Caco-2 (cell line): ENCODE data around the gene PVR. TPM values are rescaled to one million over a fixed set of nuclear protein-coding genes. Genes with fewer than 3 reads are reported as not detected.

Experiments
- BruUV-seq: library from RNA; stranded (reverse); fragments of 400-500 nt; replicated peaks from 2 replicates; lab custom pipeline; 2021; lab: Mats Ljungman, UMichigan
- CTCF ChIA-PET: fragments of 300-600 bp; sonication (Branson Sonifier 250); formaldehyde crosslinking; loops from one replicate; lab custom pipeline; 2022; ENCODE audit warnings: antibody characterized with exemption; lab: Charles Lee
- POLR2A ChIA-PET: fragments of 300-600 bp; sonication (Branson Sonifier 250); formaldehyde crosslinking; loops from one replicate; lab custom pipeline; 2022; ENCODE audit warnings: antibody characterized with exemption; lab: Charles Lee
- DNase-seq, 2 experiments: peaks; one replicate each; pipeline versions ENCODE4 v3.0.0 to v3.0.0-alpha.2; 2020 to 2022
- H3K27me3 ChIP-seq: replicated peaks from 2 replicates; pipeline ENCODE4 v1.6.0; 2011; ENCODE audit warnings: low read length; ENCODE audit not compliant: control insufficient read depth, insufficient read depth
- H3K36me3 ChIP-seq: 2 replicates; pipeline ENCODE4 v1.5.1; 2011; ENCODE audit warnings: low read length; ENCODE audit not compliant: control insufficient read depth, insufficient read depth
- H3K4me1 ChIP-seq: fragments of 250-450 bp; sonication (Bioruptor Pico); 2 replicates; pipeline ENCODE4 v1.5.1; 2020; ENCODE audit warnings: mild to moderate bottlenecking
- H3K4me3 ChIP-seq: 2 replicates; pipeline ENCODE4 v1.5.1; 2011; ENCODE audit warnings: low read depth, mild to moderate bottlenecking, control low read depth, low read length
- H3K9me3 ChIP-seq: fragments of 250-450 bp; sonication (Bioruptor Pico); 2 replicates; pipeline ENCODE4 v1.5.1; 2020; ENCODE audit warnings: mild to moderate bottlenecking, moderate library complexity
- H3K27ac Mint-ChIP-seq: one replicate; pipeline ENCODE4 v1.8.0; 2022; ENCODE audit warnings: mixed read lengths; ENCODE audit not compliant: unreplicated experiment
- H3K27me3 Mint-ChIP-seq: one replicate; pipeline ENCODE4 v1.8.0; 2022; ENCODE audit warnings: mixed read lengths; ENCODE audit not compliant: insufficient read depth, unreplicated experiment
- H3K36me3 Mint-ChIP-seq: one replicate; pipeline ENCODE4 v1.8.0; 2022; ENCODE audit warnings: mild to moderate bottlenecking, mixed read lengths; ENCODE audit not compliant: insufficient read depth, unreplicated experiment
- H3K4me1 Mint-ChIP-seq: one replicate; pipeline ENCODE4 v1.8.0; 2022; ENCODE audit warnings: low read depth, mixed read lengths; ENCODE audit not compliant: unreplicated experiment
- H3K4me3 Mint-ChIP-seq: one replicate; pipeline ENCODE4 v1.8.0; 2022; ENCODE audit warnings: mild to moderate bottlenecking, moderate library complexity, mixed read lengths; ENCODE audit not compliant: unreplicated experiment
- H3K9me3 Mint-ChIP-seq: one replicate; pipeline ENCODE4 v1.8.0; 2022; ENCODE audit warnings: mixed read lengths; ENCODE audit not compliant: unreplicated experiment
- intact Hi-C: fragments of 100-400 bp; cut with micrococcal nuclease; formaldehyde crosslinking; loops from one replicate; pipeline ENCODE4 v1.10.0; 2022; ENCODE audit not compliant: unreplicated experiment
- total RNA-seq: library from RNA; stranded (reverse); gene quantifications from 2 replicates; pipeline ENCODE4 v1.2.3, GENCODE V29; 2022
- TF ChIP-seq, protein P1 (sequence below), 2 experiments: fragments of 200-600 bp in 1 of 2; IDR thresholded peaks; 1 replicate in 1 of 2; 2 replicates in 1 of 2; pipeline versions ENCODE4 v1.5.1 to v1.8.0; 2011 to 2022; ENCODE audit warnings: antibody characterized with exemption in 1 of 2, control low read depth in 1 of 2, inconsistent platforms in 1 of 2, low read depth in 1 of 2, low read length in 1 of 2, mild to moderate bottlenecking in 1 of 2, moderate library complexity in 1 of 2; ENCODE audit not compliant: insufficient read depth in 1 of 2, severe bottlenecking in 1 of 2, unreplicated experiment in 1 of 2

Gene PVR
- total RNA-seq, 1 experiment from 2014 or later = 86.5 TPM

DNA sequence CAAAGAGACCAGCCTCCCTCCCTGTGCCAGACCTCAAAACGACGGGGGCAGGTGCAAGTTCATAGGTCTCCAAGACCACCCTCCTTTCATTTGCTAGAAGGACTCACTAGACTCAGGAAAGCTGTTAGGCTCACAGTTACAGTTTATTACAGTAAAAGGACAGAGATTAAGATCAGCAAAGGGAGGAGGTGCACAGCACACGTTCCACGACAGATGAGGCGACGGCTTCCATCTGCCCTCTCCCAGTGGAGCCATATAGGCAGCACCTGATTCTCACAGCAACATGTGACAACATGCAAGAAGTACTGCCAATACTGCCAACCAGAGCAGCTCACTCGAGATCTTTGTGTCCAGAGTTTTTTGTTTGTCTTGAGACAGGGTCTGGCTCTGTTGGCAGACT, 18.2 kb downstream of the PVR start:
- H3K36me3 ChIP-seq = peaks cover 26% of the 10 kb centered on the region
- no peaks in the 10 kb centered on the region for H3K27me3 Mint-ChIP-seq
- DNase-seq = no peak

DNA sequence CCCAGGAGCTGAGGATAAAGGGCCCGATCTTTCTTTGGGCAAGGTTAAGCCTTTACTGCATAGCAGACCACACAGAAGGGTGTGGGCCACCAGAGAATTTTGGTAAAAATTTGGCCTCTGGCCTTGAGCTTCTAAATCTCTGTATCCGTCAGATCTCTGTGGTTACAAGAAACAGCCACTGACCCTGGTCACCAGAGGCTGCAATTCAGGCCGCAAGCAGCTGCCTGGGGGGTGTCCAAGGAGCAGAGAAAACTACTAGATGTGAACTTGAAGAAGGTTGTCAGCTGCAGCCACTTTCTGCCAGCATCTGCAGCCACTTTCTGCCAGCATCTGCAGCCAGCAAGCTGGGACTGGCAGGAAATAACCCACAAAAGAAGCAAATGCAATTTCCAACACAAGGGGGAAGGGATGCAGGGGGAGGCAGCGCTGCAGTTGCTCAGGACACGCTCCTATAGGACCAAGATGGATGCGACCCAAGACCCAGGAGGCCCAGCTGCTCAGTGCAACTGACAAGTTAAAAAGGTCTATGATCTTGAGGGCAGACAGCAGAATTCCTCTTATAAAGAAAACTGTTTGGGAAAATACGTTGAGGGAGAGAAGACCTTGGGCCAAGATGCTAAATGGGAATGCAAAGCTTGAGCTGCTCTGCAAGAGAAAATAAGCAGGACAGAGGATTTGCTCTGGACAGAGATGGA, 19.1 kb downstream of the PVR start:
- ChIA-PET POLR2A (no interaction called here), CTCF (interaction anchor here (0.8 to 1.6 kb wide), 6 partner anchors 71 to 108 kb away, joined by 3 to 8 read pairs (median 4); no protein-coding TSS in a partner anchor)
- intact Hi-C loops = no loop called here
- Mint-ChIP-seq H3K4me1 (peaks cover under 1% of the 10 kb centered on the region), H3K27me3 (no peaks in the 10 kb centered on the region), H3K9me3 (no peaks in the 10 kb centered on the region), H3K27ac (no peak overlapping the region), H3K36me3 (peaks cover 72% of the 10 kb centered on the region), H3K4me3 (no peak overlapping the region)
- no peak for DNase-seq
- Histone ChIP-seq H3K4me1 (no peaks in the 10 kb centered on the region), H3K27me3 (no peaks in the 10 kb centered on the region), H3K9me3 (no peaks in the 10 kb centered on the region), H3K4me3 (no peak overlapping the region), H3K36me3 (peaks cover 18% of the 10 kb centered on the region)
- TF ChIP-seq, protein P1, sequence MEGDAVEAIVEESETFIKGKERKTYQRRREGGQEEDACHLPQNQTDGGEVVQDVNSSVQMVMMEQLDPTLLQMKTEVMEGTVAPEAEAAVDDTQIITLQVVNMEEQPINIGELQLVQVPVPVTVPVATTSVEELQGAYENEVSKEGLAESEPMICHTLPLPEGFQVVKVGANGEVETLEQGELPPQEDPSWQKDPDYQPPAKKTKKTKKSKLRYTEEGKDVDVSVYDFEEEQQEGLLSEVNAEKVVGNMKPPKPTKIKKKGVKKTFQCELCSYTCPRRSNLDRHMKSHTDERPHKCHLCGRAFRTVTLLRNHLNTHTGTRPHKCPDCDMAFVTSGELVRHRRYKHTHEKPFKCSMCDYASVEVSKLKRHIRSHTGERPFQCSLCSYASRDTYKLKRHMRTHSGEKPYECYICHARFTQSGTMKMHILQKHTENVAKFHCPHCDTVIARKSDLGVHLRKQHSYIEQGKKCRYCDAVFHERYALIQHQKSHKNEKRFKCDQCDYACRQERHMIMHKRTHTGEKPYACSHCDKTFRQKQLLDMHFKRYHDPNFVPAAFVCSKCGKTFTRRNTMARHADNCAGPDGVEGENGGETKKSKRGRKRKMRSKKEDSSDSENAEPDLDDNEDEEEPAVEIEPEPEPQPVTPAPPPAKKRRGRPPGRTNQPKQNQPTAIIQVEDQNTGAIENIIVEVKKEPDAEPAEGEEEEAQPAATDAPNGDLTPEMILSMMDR (IDR thresholded peaks at IDR 0.05; ENCODE audit: insufficient read depth in 1 of 2, low read depth in 1 of 2, low read length in 1 of 2, severe bottlenecking in 1 of 2, unreplicated experiment in 1 of 2) = no peak
- TSS peak; percentile 45 for BruUV-seq

More for the DNA sequence above, 18.2 kb downstream of the PVR start:
- peaks cover 81% of the 10 kb centered on the region for H3K36me3 Mint-ChIP-seq
- TF ChIP-seq, protein P1 (IDR thresholded peaks at IDR 0.05; ENCODE audit: insufficient read depth in 1 of 2, low read depth in 1 of 2, low read length in 1 of 2, severe bottlenecking in 1 of 2, unreplicated experiment in 1 of 2) = no peak
- ChIA-PET POLR2A (no interaction called here), CTCF (interaction anchor here (0.7 to 1.6 kb wide), 4 partner anchors 13 to 109 kb away, joined by 3 to 6 read pairs (median 4); no protein-coding TSS in a partner anchor)
- Histone ChIP-seq H3K9me3 (no peaks in the 10 kb centered on the region), H3K4me3 (no peak overlapping the region), H3K4me1 (no peaks in the 10 kb centered on the region), H3K27me3 (no peaks in the 10 kb centered on the region)
- H3K4me1 Mint-ChIP-seq = peaks cover 10% of the 10 kb centered on the region
- H3K27ac Mint-ChIP-seq = no peak overlapping the region
- no peaks in the 10 kb centered on the region for H3K9me3 Mint-ChIP-seq
- no peak overlapping the region for H3K4me3 Mint-ChIP-seq
- BruUV-seq = no TSS peak
- intact Hi-C loops = no loop called here

DNA sequence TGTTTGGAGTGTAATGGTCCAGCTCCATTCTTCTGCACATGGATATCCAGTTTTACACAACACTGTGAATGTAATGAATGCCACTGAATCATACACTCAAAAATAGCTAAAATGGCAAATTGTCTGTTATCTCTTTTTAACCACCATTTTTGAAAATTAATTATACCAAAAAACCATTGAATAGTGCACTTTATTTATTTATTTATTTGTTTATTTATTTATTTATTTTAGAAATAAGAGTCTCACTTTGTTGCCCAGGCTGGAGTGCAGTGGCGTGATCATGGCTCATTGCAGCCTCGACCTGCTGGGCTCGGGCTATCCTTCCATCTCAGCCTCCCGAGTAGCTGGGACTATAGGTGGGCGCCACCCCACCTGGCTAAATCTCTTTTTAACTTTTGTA, 20.3 kb downstream of the PVR start:
- Mint-ChIP-seq H3K27ac (no peak overlapping the region), H3K4me3 (no peak overlapping the region), H3K4me1 (no peaks in the 10 kb centered on the region), H3K36me3 (peaks cover 60% of the 10 kb centered on the region), H3K27me3 (no peaks in the 10 kb centered on the region), H3K9me3 (no peaks in the 10 kb centered on the region)
- ChIA-PET POLR2A (interaction anchor here (0.5 to 0.6 kb wide), 3 partner anchors 74 to 107 kb away, joined by 3 to 4 read pairs (median 3); no protein-coding TSS in a partner anchor), CTCF (interaction anchor here (1.4 to 1.6 kb wide), 2 partner anchors 93 to 107 kb away, joined by 3 to 8 read pairs; no protein-coding TSS in a partner anchor)
- TF ChIP-seq, protein P1 (IDR thresholded peaks at IDR 0.05; ENCODE audit: insufficient read depth in 1 of 2, low read depth in 1 of 2, low read length in 1 of 2, severe bottlenecking in 1 of 2, unreplicated experiment in 1 of 2) = no peak
- Histone ChIP-seq H3K4me3 (no peak overlapping the region), H3K27me3 (no peaks in the 10 kb centered on the region), H3K9me3 (no peaks in the 10 kb centered on the region), H3K36me3 (peaks cover 15% of the 10 kb centered on the region), H3K4me1 (no peaks in the 10 kb centered on the region)
- DNase-seq = no peak
- intact Hi-C loops = no loop called here
- no TSS peak for BruUV-seq
